K562 (cell line): ENCODE data around the gene MAML3. TPM values are rescaled to one million over a fixed set of nuclear protein-coding genes. Genes with fewer than 3 reads are reported as not detected.

Experiments
- ATAC-seq: fragments of 200-7000 bp; cut with Tn5 transposase; 3 replicates; pipeline ENCODE4 v1.9.1; 2020; ENCODE audit warnings: moderate library complexity
- BruUV-seq: library from RNA; stranded (reverse); fragments of 400-500 nt; replicated peaks from 2 replicates; lab custom pipeline; 2021; lab: Mats Ljungman, UMichigan
- CTCF ChIA-PET: fragments of 300-600 bp; formaldehyde crosslinking; extraction: SDS; loops from one replicate; lab custom pipeline; 2021; ENCODE audit warnings: low intra/inter-chr PET ratio; lab: Yijun Ruan, JAX
- POLR2A ChIA-PET: fragments of 300-600, 350-650 bp; sonication (Branson Sonifier 250); formaldehyde crosslinking; extraction: SDS; loops from one replicate; lab custom pipeline; 2021; ENCODE audit warnings: antibody characterized with exemption, inconsistent platforms; lab: Yijun Ruan, JAX
- DNase-seq, 4 experiments: peaks; one replicate each; pipeline versions ENCODE4 v3.0.0 to v3.0.0-alpha.2; 2011 to 2018; ENCODE audit warnings: low spot score in 3 of 4, mixed read lengths in 3 of 4; ENCODE audit errors: extremely low read depth in 1 of 4
- FAIRE-seq: peaks from 2 replicates; lab custom pipeline; 2011; peaks lifted over from hg19 to GRCh38; lab: Jason Lieb, UNC
- H2AFZ ChIP-seq: 2 replicates; pipeline ENCODE4 v1.6.0; 2011; ENCODE audit warnings: low read depth, low read length, control low read depth, inconsistent platforms
- H3K27ac ChIP-seq: fragments of 200-600 bp; 3 replicates; pipeline ENCODE4 v1.8.0; 2011; ENCODE audit warnings: low read depth, mild to moderate bottlenecking, control low read depth, inconsistent platforms, low read length, moderate library complexity, mixed read lengths; ENCODE audit errors: extremely low read depth
- H3K27me3 ChIP-seq, 2 experiments: fragments of 300-600 bp in 1 of 2; 2 replicates in 1 of 2; 3 replicates in 1 of 2; pipeline versions ENCODE4 v1.6.0 to v1.8.0; 2011; ENCODE audit warnings: inconsistent platforms in 2 of 2, low read length in 2 of 2, mild to moderate bottlenecking in 1 of 2, mixed read lengths in 1 of 2, moderate library complexity in 1 of 2; ENCODE audit not compliant: control insufficient read depth in 2 of 2, insufficient read depth in 2 of 2
- H3K36me3 ChIP-seq: fragments of 300-600 bp; 3 replicates; pipeline ENCODE4 v1.8.0; 2011; ENCODE audit warnings: mild to moderate bottlenecking, low read length, inconsistent platforms; ENCODE audit not compliant: control insufficient read depth, insufficient read depth
- H3K4me1 ChIP-seq, 2 experiments: fragments of 200-600 bp in 1 of 2; replicated peaks in 1 of 2; 2 replicates in 1 of 2; 3 replicates in 1 of 2; pipeline versions ENCODE4 v1.5.1 to v1.8.0; 2011; ENCODE audit warnings: inconsistent platforms in 2 of 2, low read length in 2 of 2, mild to moderate bottlenecking in 1 of 2, mixed read lengths in 1 of 2, moderate library complexity in 1 of 2; ENCODE audit not compliant: control insufficient read depth in 2 of 2, insufficient read depth in 2 of 2
- H3K4me2 ChIP-seq: 2 replicates; pipeline ENCODE4 v1.6.1; 2011; ENCODE audit warnings: low read length, control low read depth, inconsistent platforms, mixed read lengths; ENCODE audit not compliant: insufficient read depth
- H3K4me3 ChIP-seq: fragments of 200-600 bp; sonication (generic), shearing (Covaris generic); 2 replicates; pipeline ENCODE4 v1.5.1; 2016; ENCODE audit warnings: control low read depth, inconsistent platforms
- H3K79me2 ChIP-seq: fragments of 200-600 bp; 3 replicates; pipeline ENCODE4 v1.8.0; 2011; ENCODE audit warnings: low read length, inconsistent platforms; ENCODE audit not compliant: control insufficient read depth, insufficient read depth
- H3K9ac ChIP-seq, 2 experiments: 2 replicates each; pipeline versions ENCODE4 v1.6.0 to v1.6.1; 2011; ENCODE audit warnings: low read depth in 2 of 2, low read length in 2 of 2, control low read depth in 1 of 2, inconsistent platforms in 1 of 2, mild to moderate bottlenecking in 1 of 2, mixed read lengths in 1 of 2; ENCODE audit not compliant: insufficient read depth in 1 of 2
- H3K9me1 ChIP-seq: one replicate; pipeline ENCODE4 v1.6.0; 2011; ENCODE audit warnings: inconsistent platforms, mild to moderate bottlenecking, low read length, moderate library complexity; ENCODE audit not compliant: control insufficient read depth, insufficient read depth
- H3K9me3 ChIP-seq: replicated peaks from 2 replicates; pipeline ENCODE4 v1.5.1; 2011; ENCODE audit warnings: low read depth, low read length, inconsistent platforms; ENCODE audit not compliant: control insufficient read depth, insufficient read depth
- H4K20me1 ChIP-seq: replicated peaks from 2 replicates; pipeline ENCODE4 v1.6.1; 2011; ENCODE audit warnings: low read length, inconsistent platforms, mixed read lengths; ENCODE audit not compliant: control insufficient read depth, insufficient read depth
- HNRNPUL1 ChIP-seq: fragments of 200-400 bp; formaldehyde crosslinking; IDR thresholded peaks from 2 replicates; pipeline ENCODE4 v1.6.1; 2017; ENCODE audit warnings: low read length
- OTX1 ChIP-seq: fragments of 450-650 bp; formaldehyde crosslinking; IDR thresholded peaks from 2 replicates; pipeline ENCODE4 v1.4.0; 2022; ENCODE audit warnings: mild to moderate bottlenecking
- ZBED1 ChIP-seq: IDR thresholded peaks from 2 replicates; pipeline ENCODE4 v1.6.1; 2014
- in situ Hi-C: fragments of 300-500 bp; cut with MboI; formaldehyde crosslinking; loops from 4 replicates; pipeline ENCODE4 v1.15.0; 2018; ENCODE audit warnings: inconsistent platforms, mixed read lengths
- intact Hi-C: fragments of 100-400 bp; cut with micrococcal nuclease; formaldehyde crosslinking; loops from 2 replicates; pipeline ENCODE4 v1.14.2; 2022
- polyA plus RNA-seq, 8 experiments: library from polyadenylated mRNA; depleted of rRNA in 4 of 8; stranded (reverse) in 5 of 8; unstranded in 3 of 8; fragments of >200 nt; fragmentation: Nextera tagmentation in 2 of 8; fragmentation: Illumina TruSeq in 1 of 8; extraction: Ambion mirVana in 2 of 8; extraction: Trizol in 1 of 8; gene quantifications; 2 replicates each; pipeline versions ENCODE4 v1.2.1 to v1.2.3, GENCODE V29; 2011 to 2014; ENCODE audit warnings: inconsistent platforms in 1 of 8, missing spikeins in 1 of 8
- total RNA-seq, 7 experiments: library from RNA; depleted of rRNA in 6 of 7; stranded (reverse); fragments of >200 nt in 6 of 7; fragmentation: Illumina TruSeq in 2 of 7; extraction: Trizol in 2 of 7; gene quantifications; 2 replicates each; pipeline versions ENCODE4 v1.2.1 to v1.2.3, GENCODE V29; 2011 to 2021; ENCODE audit warnings: low replicate concordance in 1 of 7
- TF ChIP-seq, protein P1 (sequence below): sonication (generic); formaldehyde crosslinking; IDR thresholded peaks from 2 replicates; pipeline ENCODE4 v1.8.1; 2023; ENCODE audit warnings: mild to moderate bottlenecking, missing genetic modification reagents
- TF ChIP-seq, protein P2 (sequence below): sonication (generic); formaldehyde crosslinking; IDR thresholded peaks from 2 replicates; pipeline ENCODE4 v1.8.1; 2023; ENCODE audit warnings: missing genetic modification reagents, mild to moderate bottlenecking, borderline replicate concordance
- TF ChIP-seq, protein P3 (sequence below), 2 experiments: fragments of 450-650 bp; IDR thresholded peaks; 2 replicates each; pipeline ENCODE4 v1.6.1; 2016
- TF ChIP-seq, protein P4 (sequence below): fragments of 450-650 bp; IDR thresholded peaks from 2 replicates; pipeline ENCODE4 v1.7.1; 2018; ENCODE audit warnings: mild to moderate bottlenecking, low read depth; ENCODE audit not compliant: partially characterized antibody

MAML3 gene
- total and polyA plus RNA-seq, 9 of the 15 experiments (the other 6 are each of a cell fraction or from before 2014, with no cell fraction given), result 0.01 to 0.55 (median 0.25) TPM

DNA sequence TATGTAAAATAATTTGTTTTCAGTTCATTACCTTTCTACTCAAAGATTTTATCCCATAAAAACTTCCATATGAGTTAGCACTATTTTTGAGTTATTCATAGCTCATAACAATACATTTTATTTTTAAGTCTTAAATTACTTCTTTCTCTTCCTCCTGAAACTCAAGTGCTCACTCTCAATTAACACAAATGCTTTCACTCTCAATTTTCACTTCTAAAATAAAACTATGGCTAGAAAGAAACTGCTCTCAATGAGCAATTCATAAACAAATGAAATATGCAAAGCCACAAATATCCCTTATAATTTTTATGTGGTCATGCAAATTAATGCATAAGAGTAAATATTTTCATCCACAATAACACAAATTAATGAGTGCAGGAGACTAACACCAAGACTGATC is 38.8 kb downstream of the MAML3 start:
- Histone ChIP-seq H4K20me1 (no peaks in the 10 kb centered on the region), H2AFZ (no peak overlapping the region), H3K4me3 (no peak overlapping the region), H3K27me3 (peaks cover 4 to 12% of the 10 kb centered on the region in 2 experiments; a peak in 3 of 5 replicates), H3K79me2 (no peaks in the 10 kb centered on the region), H3K9me1 (no peaks in the 10 kb centered on the region), H3K36me3 (no peaks in the 10 kb centered on the region), H3K4me1 (no peaks in the 10 kb centered on the region), H3K9me3 (no peaks in the 10 kb centered on the region), H3K9ac (no peak overlapping the region), H3K27ac (no peak overlapping the region), H3K4me2 (no peak overlapping the region)
- no peak for ATAC-seq
- intact Hi-C loops, result no loop called here
- no peak for FAIRE-seq
- BruUV-seq, result no TSS peak
- ChIA-PET CTCF (no interaction called here), POLR2A (no interaction called here)
- in situ Hi-C loops, result no loop called here
- no peak for DNase-seq
- TF ChIP-seq HNRNPUL1, result no peak
- TF ChIP-seq, protein P1, sequence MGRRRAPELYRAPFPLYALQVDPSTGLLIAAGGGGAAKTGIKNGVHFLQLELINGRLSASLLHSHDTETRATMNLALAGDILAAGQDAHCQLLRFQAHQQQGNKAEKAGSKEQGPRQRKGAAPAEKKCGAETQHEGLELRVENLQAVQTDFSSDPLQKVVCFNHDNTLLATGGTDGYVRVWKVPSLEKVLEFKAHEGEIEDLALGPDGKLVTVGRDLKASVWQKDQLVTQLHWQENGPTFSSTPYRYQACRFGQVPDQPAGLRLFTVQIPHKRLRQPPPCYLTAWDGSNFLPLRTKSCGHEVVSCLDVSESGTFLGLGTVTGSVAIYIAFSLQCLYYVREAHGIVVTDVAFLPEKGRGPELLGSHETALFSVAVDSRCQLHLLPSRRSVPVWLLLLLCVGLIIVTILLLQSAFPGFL (CRISPR knock-in tag), result no peak
- no peak for TF ChIP-seq OTX1 (CRISPR knock-in tag)
- TF ChIP-seq, protein P2, sequence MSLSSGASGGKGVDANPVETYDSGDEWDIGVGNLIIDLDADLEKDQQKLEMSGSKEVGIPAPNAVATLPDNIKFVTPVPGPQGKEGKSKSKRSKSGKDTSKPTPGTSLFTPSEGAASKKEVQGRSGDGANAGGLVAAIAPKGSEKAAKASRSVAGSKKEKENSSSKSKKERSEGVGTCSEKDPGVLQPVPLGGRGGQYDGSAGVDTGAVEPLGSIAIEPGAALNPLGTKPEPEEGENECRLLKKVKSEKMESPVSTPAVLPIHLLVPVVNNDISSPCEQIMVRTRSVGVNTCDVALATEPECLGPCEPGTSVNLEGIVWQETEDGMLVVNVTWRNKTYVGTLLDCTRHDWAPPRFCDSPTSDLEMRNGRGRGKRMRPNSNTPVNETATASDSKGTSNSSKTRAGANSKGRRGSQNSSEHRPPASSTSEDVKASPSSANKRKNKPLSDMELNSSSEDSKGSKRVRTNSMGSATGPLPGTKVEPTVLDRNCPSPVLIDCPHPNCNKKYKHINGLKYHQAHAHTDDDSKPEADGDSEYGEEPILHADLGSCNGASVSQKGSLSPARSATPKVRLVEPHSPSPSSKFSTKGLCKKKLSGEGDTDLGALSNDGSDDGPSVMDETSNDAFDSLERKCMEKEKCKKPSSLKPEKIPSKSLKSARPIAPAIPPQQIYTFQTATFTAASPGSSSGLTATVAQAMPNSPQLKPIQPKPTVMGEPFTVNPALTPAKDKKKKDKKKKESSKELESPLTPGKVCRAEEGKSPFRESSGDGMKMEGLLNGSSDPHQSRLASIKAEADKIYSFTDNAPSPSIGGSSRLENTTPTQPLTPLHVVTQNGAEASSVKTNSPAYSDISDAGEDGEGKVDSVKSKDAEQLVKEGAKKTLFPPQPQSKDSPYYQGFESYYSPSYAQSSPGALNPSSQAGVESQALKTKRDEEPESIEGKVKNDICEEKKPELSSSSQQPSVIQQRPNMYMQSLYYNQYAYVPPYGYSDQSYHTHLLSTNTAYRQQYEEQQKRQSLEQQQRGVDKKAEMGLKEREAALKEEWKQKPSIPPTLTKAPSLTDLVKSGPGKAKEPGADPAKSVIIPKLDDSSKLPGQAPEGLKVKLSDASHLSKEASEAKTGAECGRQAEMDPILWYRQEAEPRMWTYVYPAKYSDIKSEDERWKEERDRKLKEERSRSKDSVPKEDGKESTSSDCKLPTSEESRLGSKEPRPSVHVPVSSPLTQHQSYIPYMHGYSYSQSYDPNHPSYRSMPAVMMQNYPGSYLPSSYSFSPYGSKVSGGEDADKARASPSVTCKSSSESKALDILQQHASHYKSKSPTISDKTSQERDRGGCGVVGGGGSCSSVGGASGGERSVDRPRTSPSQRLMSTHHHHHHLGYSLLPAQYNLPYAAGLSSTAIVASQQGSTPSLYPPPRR (CRISPR knock-in tag), result no peak
- no peak for TF ChIP-seq ZBED1
- TF ChIP-seq, protein P3, sequence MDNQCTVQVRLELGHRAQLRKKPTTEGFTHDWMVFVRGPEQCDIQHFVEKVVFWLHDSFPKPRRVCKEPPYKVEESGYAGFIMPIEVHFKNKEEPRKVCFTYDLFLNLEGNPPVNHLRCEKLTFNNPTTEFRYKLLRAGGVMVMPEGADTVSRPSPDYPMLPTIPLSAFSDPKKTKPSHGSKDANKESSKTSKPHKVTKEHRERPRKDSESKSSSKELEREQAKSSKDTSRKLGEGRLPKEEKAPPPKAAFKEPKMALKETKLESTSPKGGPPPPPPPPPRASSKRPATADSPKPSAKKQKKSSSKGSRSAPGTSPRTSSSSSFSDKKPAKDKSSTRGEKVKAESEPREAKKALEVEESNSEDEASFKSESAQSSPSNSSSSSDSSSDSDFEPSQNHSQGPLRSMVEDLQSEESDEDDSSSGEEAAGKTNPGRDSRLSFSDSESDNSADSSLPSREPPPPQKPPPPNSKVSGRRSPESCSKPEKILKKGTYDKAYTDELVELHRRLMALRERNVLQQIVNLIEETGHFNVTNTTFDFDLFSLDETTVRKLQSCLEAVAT (IDR thresholded peaks at IDR 0.05), result no peak
- TF ChIP-seq, protein P4, sequence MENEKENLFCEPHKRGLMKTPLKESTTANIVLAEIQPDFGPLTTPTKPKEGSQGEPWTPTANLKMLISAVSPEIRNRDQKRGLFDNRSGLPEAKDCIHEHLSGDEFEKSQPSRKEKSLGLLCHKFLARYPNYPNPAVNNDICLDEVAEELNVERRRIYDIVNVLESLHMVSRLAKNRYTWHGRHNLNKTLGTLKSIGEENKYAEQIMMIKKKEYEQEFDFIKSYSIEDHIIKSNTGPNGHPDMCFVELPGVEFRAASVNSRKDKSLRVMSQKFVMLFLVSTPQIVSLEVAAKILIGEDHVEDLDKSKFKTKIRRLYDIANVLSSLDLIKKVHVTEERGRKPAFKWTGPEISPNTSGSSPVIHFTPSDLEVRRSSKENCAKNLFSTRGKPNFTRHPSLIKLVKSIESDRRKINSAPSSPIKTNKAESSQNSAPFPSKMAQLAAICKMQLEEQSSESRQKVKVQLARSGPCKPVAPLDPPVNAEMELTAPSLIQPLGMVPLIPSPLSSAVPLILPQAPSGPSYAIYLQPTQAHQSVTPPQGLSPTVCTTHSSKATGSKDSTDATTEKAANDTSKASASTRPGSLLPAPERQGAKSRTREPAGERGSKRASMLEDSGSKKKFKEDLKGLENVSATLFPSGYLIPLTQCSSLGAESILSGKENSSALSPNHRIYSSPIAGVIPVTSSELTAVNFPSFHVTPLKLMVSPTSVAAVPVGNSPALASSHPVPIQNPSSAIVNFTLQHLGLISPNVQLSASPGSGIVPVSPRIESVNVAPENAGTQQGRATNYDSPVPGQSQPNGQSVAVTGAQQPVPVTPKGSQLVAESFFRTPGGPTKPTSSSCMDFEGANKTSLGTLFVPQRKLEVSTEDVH, result no peak
